ENCODE measurements around the gene LMCD1. TPM values are rescaled to one million over a fixed set of nuclear protein-coding genes. Genes with fewer than 3 reads are reported as not detected.

The LMCD1 gene
- total and polyA plus RNA-seq, 2 of the 4 experiments (the other 2 are of a cell fraction) = 50.0 to 53.8 TPM

DNA sequence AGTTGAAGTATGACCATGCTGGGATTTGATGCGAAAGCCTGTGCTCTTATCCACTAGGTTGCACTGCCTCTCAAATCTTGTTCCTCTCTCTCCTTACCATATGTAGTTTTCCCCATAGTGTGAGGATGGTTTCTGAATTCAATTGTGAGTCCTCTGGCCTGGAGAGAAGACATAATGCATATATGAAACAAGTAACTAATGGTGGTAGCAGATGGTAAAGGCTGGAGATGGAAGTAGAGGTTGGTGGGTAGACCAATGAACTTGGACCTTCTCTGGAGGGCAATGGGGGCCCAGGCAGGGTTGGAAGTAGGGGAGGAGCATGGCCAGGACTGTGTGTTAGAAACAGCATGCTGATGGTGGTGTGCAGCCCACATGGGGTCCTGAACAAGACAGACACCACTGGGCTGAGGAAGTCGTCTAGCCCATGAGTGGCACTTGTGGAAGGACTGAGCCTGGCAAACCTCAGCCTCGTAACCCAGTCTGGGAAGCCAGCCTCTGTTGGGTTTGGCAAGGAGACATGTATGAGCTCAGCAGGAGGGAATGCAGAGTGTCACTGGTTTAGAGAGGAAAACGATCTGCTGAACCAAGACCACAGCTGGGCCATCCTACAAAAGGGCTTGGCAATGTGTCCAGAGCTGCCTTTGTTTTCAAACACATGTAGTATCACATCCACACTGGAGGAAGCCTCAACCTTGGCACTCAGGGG, 18.5 kb upstream of the LMCD1 start:
- H2BK20ac ChIP-seq (ENCODE audit: low read depth, low read length) = peak overlapping the region; percentile 94
- H2AK5ac ChIP-seq (ENCODE audit: low read depth, low read length) = peak overlapping the region; percentile 94
- DNase-seq = peak; percentile 97
- H3K23ac ChIP-seq (ENCODE audit: low read depth, low read length) = peak overlapping the region; percentile 66; the same call in 1 of the 2 replicates
- peak overlapping the region; percentile 25; the same call in 1 of the 2 replicates for H3K56ac ChIP-seq (ENCODE audit: extremely low read depth, insufficient read depth, low read length)
- H3K27me3 ChIP-seq (ENCODE audit: control insufficient read depth, insufficient read depth, low read length) = no peaks in the 10 kb centered on the region
- H3K4ac ChIP-seq (ENCODE audit: low read depth, low read length) = peak overlapping the region; percentile 92
- WGBS, 2 experiments (ENCODE audit: extremely low coverage in 2 of 2, insufficient read length in 1 of 2) = 0% methylated on average over 1 of the region's 4 CpGs; no CpG with 5 or more reads in 1 of the 2 experiments
- ChIA-PET POLR2A (ENCODE audit: unreplicated experiment) (interaction anchor here (1.1 kb wide), 1 partner anchor 18 kb away, joined by 3 read pairs; the partner anchor contains the start of gene LMCD1), CTCF (interaction anchor here (0.7 to 1.3 kb wide), 3 partner anchors 9 to 18 kb away, joined by 3 to 7 read pairs (median 4); partner anchors contain the start of gene LMCD1)
- H3K79me1 ChIP-seq (ENCODE audit: low read depth in 1 of 2, low read length in 2 of 2) = no peaks in the 10 kb centered on the region
- ATAC-seq (ENCODE audit: low read depth) = peak; percentile 92
- peak overlapping the region; percentile 8 to 76; a peak in 2 of 4 replicates for H4K8ac ChIP-seq (ENCODE audit: low read depth in 2 of 2, low read length in 2 of 2)
- H3K36me3 ChIP-seq (ENCODE audit: control insufficient read depth, insufficient read depth, low read length) = no peaks in the 10 kb centered on the region
- H2AK9ac ChIP-seq (replicated peaks; ENCODE audit: low read depth, low read length, poor library complexity) = peak overlapping the region; percentile 63
- H4K5ac ChIP-seq (ENCODE audit: low read depth, low read length) = peak overlapping the region; percentile 88
- peak overlapping the region; percentile 88 for H2BK120ac ChIP-seq (ENCODE audit: low read depth, low read length)
- peak overlapping the region; percentile 76 for H3K14ac ChIP-seq (replicated peaks; ENCODE audit: low read depth, low read length)
- H2BK5ac ChIP-seq (ENCODE audit: low read depth, low read length, poor library complexity, severe bottlenecking) = peak overlapping the region; percentile 87
- peaks cover 5% of the 10 kb centered on the region; the same call in 1 of the 2 replicates for H3K9me3 ChIP-seq (ENCODE audit: control insufficient read depth, insufficient read depth, low read length)
- H3K4me3 ChIP-seq (ENCODE audit: insufficient read depth, low read depth, low read length) = no peak overlapping the region
- peak overlapping the region; percentile 79 for H3K27ac ChIP-seq (ENCODE audit: insufficient read depth, low read length)
- intact Hi-C loops (cut with micrococcal nuclease) = loop anchor here (1.0 kb wide), 2 partner anchors 25 to 39 kb away; no protein-coding TSS in a partner anchor
- H3K9me1 ChIP-seq (ENCODE audit: insufficient read depth, low read length) = peaks cover 4% of the 10 kb centered on the region
- H3K9ac ChIP-seq (ENCODE audit: low read depth, low read length) = no peak overlapping the region
- BruUV-seq (replicated peaks) = no TSS peak
- H2BK15ac ChIP-seq (ENCODE audit: low read depth, low read length) = peak overlapping the region; percentile 71; the same call in 2 of the 3 replicates
- peak overlapping the region; percentile 36; the same call in 1 of the 2 replicates for H3K4me2 ChIP-seq (ENCODE audit: low read depth, low read length)
- peak overlapping the region; percentile 88 for H4K91ac ChIP-seq (ENCODE audit: insufficient read depth, low read depth, low read length)
- peak overlapping the region; percentile 73 for H3K18ac ChIP-seq (ENCODE audit: low read depth, low read length)
- peak overlapping the region; percentile 62 for H2AFZ ChIP-seq (replicated peaks; ENCODE audit: low read length, poor library complexity)
- no peaks in the 10 kb centered on the region for H4K20me1 ChIP-seq (ENCODE audit: insufficient read depth, low read length)
- dilution Hi-C loops (cut with HindIII; ENCODE audit: low sequenced_read_pairs, unreplicated experiment) = no loop called here
- in situ Hi-C loops (cut with MboI; ENCODE audit: low sequenced_read_pairs) = no loop called here
- peaks cover 14% of the 10 kb centered on the region for H3K4me1 ChIP-seq (ENCODE audit: control insufficient read depth, insufficient read depth, low read length)
- peak; percentile 9; the same call in 1 of the 2 replicates for TF ChIP-seq MAFK (IDR thresholded peaks at IDR 0.05; ENCODE audit: low read depth, low read length)
- TF ChIP-seq SMC3 (IDR thresholded peaks at IDR 0.05; ENCODE audit: low read depth, low read length) = no peak
- no peak for TF ChIP-seq BHLHE40 (IDR thresholded peaks at IDR 0.05; ENCODE audit: low read depth, low read length)
- TF ChIP-seq FOS (IDR thresholded peaks at IDR 0.05; ENCODE audit: low read depth, low read length) = peak; percentile 48; the same call in 1 of the 2 replicates
- TF ChIP-seq MXI1 (IDR thresholded peaks at IDR 0.05; ENCODE audit: borderline replicate concordance, low read depth, low read length) = no peak
- peak; percentile 34; the same call in 1 of the 2 replicates for TF ChIP-seq CEBPB (IDR thresholded peaks at IDR 0.05; ENCODE audit: low read depth, low read length)
- TF ChIP-seq, protein P1, sequence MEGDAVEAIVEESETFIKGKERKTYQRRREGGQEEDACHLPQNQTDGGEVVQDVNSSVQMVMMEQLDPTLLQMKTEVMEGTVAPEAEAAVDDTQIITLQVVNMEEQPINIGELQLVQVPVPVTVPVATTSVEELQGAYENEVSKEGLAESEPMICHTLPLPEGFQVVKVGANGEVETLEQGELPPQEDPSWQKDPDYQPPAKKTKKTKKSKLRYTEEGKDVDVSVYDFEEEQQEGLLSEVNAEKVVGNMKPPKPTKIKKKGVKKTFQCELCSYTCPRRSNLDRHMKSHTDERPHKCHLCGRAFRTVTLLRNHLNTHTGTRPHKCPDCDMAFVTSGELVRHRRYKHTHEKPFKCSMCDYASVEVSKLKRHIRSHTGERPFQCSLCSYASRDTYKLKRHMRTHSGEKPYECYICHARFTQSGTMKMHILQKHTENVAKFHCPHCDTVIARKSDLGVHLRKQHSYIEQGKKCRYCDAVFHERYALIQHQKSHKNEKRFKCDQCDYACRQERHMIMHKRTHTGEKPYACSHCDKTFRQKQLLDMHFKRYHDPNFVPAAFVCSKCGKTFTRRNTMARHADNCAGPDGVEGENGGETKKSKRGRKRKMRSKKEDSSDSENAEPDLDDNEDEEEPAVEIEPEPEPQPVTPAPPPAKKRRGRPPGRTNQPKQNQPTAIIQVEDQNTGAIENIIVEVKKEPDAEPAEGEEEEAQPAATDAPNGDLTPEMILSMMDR (conservative IDR thresholded peaks at IDR 0.05; ENCODE audit: low read depth, low read length) = no peak
- TF ChIP-seq POLR2A (IDR thresholded peaks at IDR 0.05; ENCODE audit: low read depth, low read length) = 0 out of 2 replicates have a peak, but pooled peaks have one; percentile 20
- TF ChIP-seq, protein P2, sequence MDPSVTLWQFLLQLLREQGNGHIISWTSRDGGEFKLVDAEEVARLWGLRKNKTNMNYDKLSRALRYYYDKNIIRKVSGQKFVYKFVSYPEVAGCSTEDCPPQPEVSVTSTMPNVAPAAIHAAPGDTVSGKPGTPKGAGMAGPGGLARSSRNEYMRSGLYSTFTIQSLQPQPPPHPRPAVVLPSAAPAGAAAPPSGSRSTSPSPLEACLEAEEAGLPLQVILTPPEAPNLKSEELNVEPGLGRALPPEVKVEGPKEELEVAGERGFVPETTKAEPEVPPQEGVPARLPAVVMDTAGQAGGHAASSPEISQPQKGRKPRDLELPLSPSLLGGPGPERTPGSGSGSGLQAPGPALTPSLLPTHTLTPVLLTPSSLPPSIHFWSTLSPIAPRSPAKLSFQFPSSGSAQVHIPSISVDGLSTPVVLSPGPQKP (IDR thresholded peaks at IDR 0.05; ENCODE audit: borderline replicate concordance, low read depth, low read length) = no peak
- TF ChIP-seq CHD1 (IDR thresholded peaks at IDR 0.05; ENCODE audit: low read depth, low read length) = no peak
- TF ChIP-seq RCOR1 (IDR thresholded peaks at IDR 0.05; ENCODE audit: insufficient replicate concordance, low read length) = no peak
- TF ChIP-seq RAD21 (IDR thresholded peaks at IDR 0.05; ENCODE audit: low read length) = peak; percentile 18; the same call in 1 of the 2 replicates
- TF ChIP-seq MAZ (IDR thresholded peaks at IDR 0.05; ENCODE audit: borderline replicate concordance, low read depth, low read length) = 0 out of 2 replicates have a peak, but pooled peaks have one; percentile 28
- peak; percentile 50; the same call in 1 of the 2 replicates for TF ChIP-seq RFX5 (IDR thresholded peaks at IDR 0.05; ENCODE audit: low read depth, low read length)
- 0 out of 2 replicates have a peak, but pooled peaks have one; percentile 14 for TF ChIP-seq NFE2L2 (IDR thresholded peaks at IDR 0.05; ENCODE audit: low read depth, low read length)

Data from IMR-90 (cell line).